D721Med (cell line): ENCODE data around the gene TMEM88.

Experiments used
- DNase-seq: peaks from one replicate; pipeline ENCODE4 v3.0.0; 2011; ENCODE audit warnings: low spot score; ENCODE audit not compliant: insufficient read length
- FAIRE-seq: peaks from 2 replicates; lab custom pipeline; 2011; peaks lifted over from hg19 to GRCh38; lab: Jason Lieb, UNC
- CTCF ChIP-seq: IDR thresholded peaks from 2 replicates; pipeline ENCODE4 v1.5.1; 2012; ENCODE audit warnings: mild to moderate bottlenecking, control low read depth; ENCODE audit not compliant: insufficient read depth; ENCODE audit errors: missing control alignments

The TMEM88 gene

GRCh38 chr17:7816926-7817642, 37.8 kb upstream of the TMEM88 start:
- no peak for FAIRE-seq
- no peak for TF ChIP-seq CTCF
- no peak for DNase-seq

- no peak for TF ChIP-seq CTCF
- DNase-seq (no peak), FAIRE-seq (no peak)
Observed at GRCh38 chr17:7817643-7817964, 37.3 kb upstream of the TMEM88 start.

- no peak for FAIRE-seq
- no peak for DNase-seq
- TF ChIP-seq CTCF, result no peak
Observed at GRCh38 chr17:7818026-7818425, 36.8 kb upstream of the TMEM88 start.

GRCh38 chr17:7818746-7819645, 35.9 kb upstream of the TMEM88 start:
- no peak for TF ChIP-seq CTCF
- FAIRE-seq, result no peak
- no peak for DNase-seq

- no peak for TF ChIP-seq CTCF
- DNase-seq (no peak), FAIRE-seq (no peak)
Observed at GRCh38 chr17:7820231-7820630, 34.6 kb upstream of the TMEM88 start.

- no peak for DNase-seq
- FAIRE-seq, result no peak
- TF ChIP-seq CTCF, result no peak
Observed at GRCh38 chr17:7822126-7822525, 32.7 kb upstream of the TMEM88 start.

GRCh38 chr17:7823581-7824001, 31.3 kb upstream of the TMEM88 start:
- TF ChIP-seq CTCF, result no peak

More at GRCh38 chr17:7823581-7824001, 31.3 kb upstream of the TMEM88 start:
- FAIRE-seq (no peak), DNase-seq (no peak)
